ENCODE data around the gene RPL15.

Gene RPL15

DNA sequence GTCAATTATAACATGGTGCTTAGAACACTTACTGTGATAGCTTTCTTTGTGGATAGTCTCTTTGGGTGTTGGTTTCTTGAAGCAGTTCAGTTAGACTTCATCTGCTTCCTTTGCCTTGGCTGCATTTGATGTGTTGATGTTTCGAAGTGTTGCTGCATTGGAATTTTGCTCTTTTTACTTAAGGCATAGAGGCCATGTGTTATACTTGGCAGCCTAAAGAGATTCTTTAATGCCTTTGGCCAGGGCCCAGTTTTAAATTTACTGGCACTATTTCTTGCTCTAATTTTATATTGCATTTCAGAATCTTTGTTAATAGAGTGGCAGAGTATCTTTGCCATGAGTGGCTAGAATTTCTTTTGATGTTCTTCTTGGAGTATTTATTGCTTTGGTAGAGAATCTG is 49.4 kb downstream of the RPL15 start:
- DNase-seq = no peak

DNA sequence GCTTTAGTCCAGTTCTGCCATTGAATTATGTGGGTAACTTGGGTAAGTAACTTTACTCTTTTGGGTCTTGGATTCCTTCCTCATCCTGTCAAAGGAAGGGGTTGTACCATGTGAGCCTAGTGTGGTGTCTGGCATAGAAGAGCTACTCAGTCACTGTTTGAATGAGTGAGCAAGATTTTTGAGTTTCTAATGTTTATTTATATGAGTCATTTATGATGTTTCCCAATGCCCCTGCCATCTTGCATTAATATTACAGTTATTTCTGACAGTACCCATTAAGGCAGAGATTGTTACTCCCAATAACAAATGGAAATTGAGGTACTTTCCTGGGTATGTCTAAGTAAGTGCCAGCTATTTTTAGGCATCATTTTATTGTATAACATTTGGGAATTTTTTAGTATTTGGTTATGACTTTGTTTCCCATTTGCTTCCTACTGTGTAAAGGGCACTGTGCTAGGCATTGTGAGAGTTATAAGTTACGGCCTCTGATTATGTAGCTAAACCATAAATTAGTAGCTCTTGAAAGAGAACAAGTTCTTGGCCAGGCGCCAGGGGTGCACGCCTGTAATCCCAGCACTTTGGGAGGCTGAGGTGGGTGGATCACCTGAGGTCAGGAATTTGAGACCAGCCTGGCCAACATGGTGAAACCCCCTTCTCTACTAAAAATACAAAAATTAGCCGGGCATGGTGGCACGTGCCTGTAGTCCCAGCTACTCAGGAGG is 51.7 kb downstream of the RPL15 start:
- no peak for DNase-seq

DNA sequence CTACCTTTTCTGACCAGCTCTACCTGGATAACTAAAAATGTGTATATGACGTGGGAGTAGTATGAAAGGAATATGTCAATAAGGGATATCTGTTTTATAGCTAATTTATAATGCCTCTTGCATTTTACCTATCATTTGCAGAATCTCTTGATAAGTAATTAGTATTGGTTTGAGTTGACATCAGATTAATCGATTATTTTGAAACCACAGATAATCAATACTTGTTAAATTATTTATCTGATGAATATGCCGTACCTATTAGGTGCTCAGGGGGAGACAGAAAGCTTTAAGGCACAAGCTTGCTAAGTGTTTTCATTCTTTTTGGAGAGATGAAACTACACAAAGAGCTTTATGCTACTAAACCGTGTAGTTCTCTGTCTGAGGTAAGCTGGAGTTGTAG is 52.5 kb downstream of the RPL15 start:
- no peak for DNase-seq

All from CD4-positive, alpha-beta T cell treated with Interferon gamma for 1 hour (primary cell).